ENCODE measurements around the gene LTO1. TPM values are rescaled to one million over a fixed set of nuclear protein-coding genes. Genes with fewer than 3 reads are reported as not detected.
A peak's percentile ranks its signal among the peaks of the same experiment; 100 is the strongest.

Gene LTO1
- total RNA-seq, 1 experiment from 2014 or later = 37.5 TPM

DNA sequence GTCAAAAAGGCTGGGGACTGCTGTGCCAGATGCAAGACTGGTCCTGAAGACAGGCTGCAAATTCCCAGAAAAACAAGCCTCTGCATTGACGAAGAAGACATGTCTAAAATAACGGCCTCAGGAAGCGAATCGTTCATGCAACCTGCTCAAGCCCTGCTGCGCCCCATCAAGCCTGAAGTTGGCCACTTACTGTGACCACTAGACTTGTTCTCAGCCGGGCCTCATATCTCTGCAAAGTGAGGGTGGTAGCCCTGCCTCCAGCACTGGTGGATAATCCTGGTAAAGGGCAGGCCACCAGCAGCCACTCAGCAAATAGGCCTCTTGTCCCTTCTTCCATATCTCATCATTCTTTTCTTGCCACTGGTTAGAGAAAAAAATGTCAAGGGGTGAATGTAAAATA, 11.8 kb downstream of the LTO1 start:
- no peak overlapping the region for H2AFZ ChIP-seq (ENCODE audit: low read length)
- no peak overlapping the region for H3K27ac ChIP-seq (ENCODE audit: low read length)
- DNase-seq (no peak), ATAC-seq (no peak)
- no peaks in the 10 kb centered on the region for H3F3A ChIP-seq (ENCODE audit: low read length, unreplicated experiment)
- no peaks in the 10 kb centered on the region for H4K20me1 ChIP-seq (ENCODE audit: low read length)
- TF ChIP-seq EZH2phosphoT487 (IDR thresholded peaks at IDR 0.05; ENCODE audit: borderline replicate concordance, low read length) = no peak
- TF ChIP-seq EZH2 (IDR thresholded peaks at IDR 0.05; ENCODE audit: low read length, unreplicated experiment) = no peak
- no peak for TF ChIP-seq CTCF (conservative IDR thresholded peaks at IDR 0.05; ENCODE audit: low read depth, low read length)
- no peak overlapping the region for H3K4me3 ChIP-seq (ENCODE audit: low read length)
- intact Hi-C loops (cut with micrococcal nuclease) = no loop called here
- H3K36me3 ChIP-seq (ENCODE audit: low read depth, low read length) = peaks cover 9% of the 10 kb centered on the region; the same call in 1 of the 2 replicates
- no peaks in the 10 kb centered on the region for H3K9me3 ChIP-seq (ENCODE audit: low read length)
- H3K27me3 ChIP-seq (ENCODE audit: low read length) = no peaks in the 10 kb centered on the region
- TSS peak; percentile 1 for BruUV-seq (replicated peaks)
- POLR2A ChIA-PET (ENCODE audit: unreplicated experiment) = no interaction called here
- H3K9me2 ChIP-seq (replicated peaks; ENCODE audit: low read length) = no peaks in the 10 kb centered on the region
- CTCF ChIA-PET = no interaction called here
- no peak overlapping the region for H3K9ac ChIP-seq (ENCODE audit: low read length)
- H3K79me2 ChIP-seq (ENCODE audit: low read length) = no peaks in the 10 kb centered on the region
- no peaks in the 10 kb centered on the region for H3K4me1 ChIP-seq (ENCODE audit: insufficient read depth, low read length)
- no peak overlapping the region for H3K4me2 ChIP-seq (ENCODE audit: low read length)

DNA sequence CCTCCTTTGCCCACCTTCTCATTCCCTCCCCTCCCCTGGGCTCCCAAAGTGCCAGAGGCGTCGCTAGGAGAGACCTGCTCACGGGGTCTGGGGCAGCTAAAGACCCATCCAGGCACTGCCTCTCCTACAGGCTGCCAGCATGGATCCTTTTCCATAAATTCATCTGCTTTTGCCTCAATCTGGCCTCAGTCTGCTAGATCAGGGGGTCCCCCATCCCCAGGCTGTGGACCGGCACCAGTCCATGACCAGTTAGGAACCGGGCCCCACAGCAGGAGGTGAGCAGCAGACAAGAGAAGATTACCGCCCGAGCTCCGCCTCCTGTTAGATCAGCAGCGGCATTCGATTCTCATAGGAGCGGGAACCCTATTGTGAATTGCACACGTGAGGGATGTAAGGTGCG, 12.3 kb downstream of the LTO1 start:
- intact Hi-C loops (cut with micrococcal nuclease) = no loop called here
- H3K4me2 ChIP-seq (ENCODE audit: low read length) = no peak overlapping the region
- no peak for DNase-seq
- ATAC-seq = no peak
- BruUV-seq (replicated peaks) = no TSS peak
- no peaks in the 10 kb centered on the region for H3K27me3 ChIP-seq (ENCODE audit: low read length)
- no peaks in the 10 kb centered on the region for H3F3A ChIP-seq (ENCODE audit: low read length, unreplicated experiment)
- no peak overlapping the region for H3K27ac ChIP-seq (ENCODE audit: low read length)
- peaks cover 5% of the 10 kb centered on the region; the same call in 1 of the 2 replicates for H3K36me3 ChIP-seq (ENCODE audit: low read depth, low read length)
- H3K9me2 ChIP-seq (replicated peaks; ENCODE audit: low read length) = no peaks in the 10 kb centered on the region
- CTCF ChIA-PET = no interaction called here
- H2AFZ ChIP-seq (ENCODE audit: low read length) = no peak overlapping the region
- no peak overlapping the region for H3K9ac ChIP-seq (ENCODE audit: low read length)
- POLR2A ChIA-PET (ENCODE audit: unreplicated experiment) = no interaction called here
- H3K4me1 ChIP-seq (ENCODE audit: insufficient read depth, low read length) = no peaks in the 10 kb centered on the region
- no peaks in the 10 kb centered on the region for H3K9me3 ChIP-seq (ENCODE audit: low read length)
- H3K4me3 ChIP-seq (ENCODE audit: low read length) = no peak overlapping the region
- H3K79me2 ChIP-seq (ENCODE audit: low read length) = no peaks in the 10 kb centered on the region
- TF ChIP-seq EZH2 (IDR thresholded peaks at IDR 0.05; ENCODE audit: low read length, unreplicated experiment) (no peak), CTCF (conservative IDR thresholded peaks at IDR 0.05; ENCODE audit: low read depth, low read length) (no peak), EZH2phosphoT487 (IDR thresholded peaks at IDR 0.05; ENCODE audit: borderline replicate concordance, low read length) (no peak)
- no peaks in the 10 kb centered on the region for H4K20me1 ChIP-seq (ENCODE audit: low read length)

DNA sequence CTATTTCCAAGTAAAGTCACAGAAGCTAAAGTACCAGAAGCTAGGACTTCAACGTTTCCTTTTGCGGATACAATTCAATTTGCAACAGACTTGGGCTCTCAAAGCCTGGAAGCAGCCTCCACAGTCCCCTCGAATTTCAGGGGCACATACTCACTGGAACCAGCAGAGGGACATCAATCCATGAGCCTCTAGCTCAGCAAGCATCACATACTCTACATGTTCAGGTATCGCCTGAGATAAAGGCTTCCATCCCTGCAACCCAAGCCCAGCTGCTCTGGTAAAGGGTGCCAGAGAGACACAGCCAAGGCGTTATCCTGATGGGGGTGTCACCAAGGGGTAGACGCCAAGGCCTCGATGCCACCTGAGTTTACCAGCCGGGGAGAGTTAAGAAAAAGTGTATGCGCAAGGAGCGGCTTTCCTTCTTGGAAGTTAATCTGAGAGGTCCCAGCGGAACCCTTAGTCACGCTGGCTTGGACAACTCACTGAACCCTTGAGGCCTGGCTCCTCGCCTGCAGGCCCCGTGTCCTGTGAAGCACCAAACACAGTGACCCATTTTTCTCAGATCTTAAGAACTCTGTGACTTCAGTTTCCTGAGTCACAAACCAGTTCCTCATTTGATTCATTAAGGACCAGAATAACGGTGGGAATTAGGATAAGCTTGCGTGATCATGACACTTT, 13.0 kb downstream of the LTO1 start:
- intact Hi-C loops (cut with micrococcal nuclease) = no loop called here
- Histone ChIP-seq H3K9me3 (ENCODE audit: low read length) (no peaks in the 10 kb centered on the region), H3K36me3 (ENCODE audit: low read depth, low read length) (no peaks in the 10 kb centered on the region; the same call in 1 of the 2 replicates), H3K79me2 (ENCODE audit: low read length) (no peaks in the 10 kb centered on the region), H3K27ac (ENCODE audit: low read length) (no peak overlapping the region), H3K4me2 (ENCODE audit: low read length) (no peak overlapping the region), H3K4me1 (ENCODE audit: insufficient read depth, low read length) (no peaks in the 10 kb centered on the region), H2AFZ (ENCODE audit: low read length) (no peak overlapping the region), H3K4me3 (ENCODE audit: low read length) (no peak overlapping the region), H4K20me1 (ENCODE audit: low read length) (no peaks in the 10 kb centered on the region), H3K27me3 (ENCODE audit: low read length) (no peaks in the 10 kb centered on the region), H3K9ac (ENCODE audit: low read length) (no peak overlapping the region), H3K9me2 (replicated peaks; ENCODE audit: low read length) (no peaks in the 10 kb centered on the region), H3F3A (ENCODE audit: low read length, unreplicated experiment) (no peaks in the 10 kb centered on the region)
- DNase-seq = no peak
- ATAC-seq = peak; percentile 57
- POLR2A ChIA-PET (ENCODE audit: unreplicated experiment) = interaction anchor here (0.7 kb wide), 1 partner anchor 12 kb away, joined by 3 read pairs; no protein-coding TSS in a partner anchor
- CTCF ChIA-PET = interaction anchor here (1.0 kb wide), 2 partner anchors 8 to 21 kb away, joined by 3 to 5 read pairs; no protein-coding TSS in a partner anchor
- no TSS peak for BruUV-seq (replicated peaks)
- TF ChIP-seq CTCF (conservative IDR thresholded peaks at IDR 0.05; ENCODE audit: low read depth, low read length) (peak; percentile 55), EZH2 (IDR thresholded peaks at IDR 0.05; ENCODE audit: low read length, unreplicated experiment) (no peak), EZH2phosphoT487 (IDR thresholded peaks at IDR 0.05; ENCODE audit: borderline replicate concordance, low read length) (no peak)

All from PC-3 (cell line).